ENCODE results near the gene FER.
"Not testable (repeated sequence)": the region's sequence is repeated elsewhere in the genome, so short reads cannot be mapped to it uniquely, and the experiment has no call there.

FER gene

GRCh38 chr5:108983461-108984092 lies 235.9 kb downstream of the FER start:
- no peak for DNase-seq

- no peak for DNase-seq
Measured at GRCh38 chr5:108989761-108990392, 242.2 kb downstream of the FER start.

GRCh38 chr5:108992396-108993085 lies 244.8 kb downstream of the FER start:
- DNase-seq = not testable (repeated sequence)

GRCh38 chr5:108993440-108993839 lies 245.7 kb downstream of the FER start:
- not testable (repeated sequence) for DNase-seq

GRCh38 chr5:108997720-108998119 lies 250.0 kb downstream of the FER start:
- no peak for DNase-seq

GRCh38 chr5:108998216-108998615 lies 250.5 kb downstream of the FER start:
- DNase-seq = no peak

GRCh38 chr5:109003928-109004327 lies 256.2 kb downstream of the FER start:
- no peak for DNase-seq

- no peak for DNase-seq
Measured at GRCh38 chr5:109005297-109006009, 257.8 kb downstream of the FER start.

- DNase-seq = no peak
Measured at GRCh38 chr5:109006129-109006528, 258.4 kb downstream of the FER start.

- no peak for DNase-seq
Measured at GRCh38 chr5:109016300-109016699, 268.6 kb downstream of the FER start.

GRCh38 chr5:109022056-109022455 lies 274.4 kb downstream of the FER start:
- DNase-seq = no peak

- DNase-seq = not testable (repeated sequence)
Measured at GRCh38 chr5:109025729-109026128, 278.0 kb downstream of the FER start.

GRCh38 chr5:109027983-109028607 lies 280.4 kb downstream of the FER start:
- DNase-seq = no peak

- DNase-seq = no peak
Measured at GRCh38 chr5:109028608-109029299, 281.1 kb downstream of the FER start.

GRCh38 chr5:109029847-109030246 lies 282.1 kb downstream of the FER start:
- no peak for DNase-seq

GRCh38 chr5:109030360-109031143 lies 282.9 kb downstream of the FER start:
- DNase-seq = no peak

GRCh38 chr5:109034306-109034705 lies 286.6 kb downstream of the FER start:
- no peak for DNase-seq

GRCh38 chr5:109035436-109035835 lies 287.7 kb downstream of the FER start:
- no peak for DNase-seq

- no peak for DNase-seq
Measured at GRCh38 chr5:109038209-109038840, 290.6 kb downstream of the FER start.

GRCh38 chr5:109041317-109041716 lies 293.6 kb downstream of the FER start:
- DNase-seq = no peak

GRCh38 chr5:109045710-109046109 lies 298.0 kb downstream of the FER start:
- DNase-seq = no peak

Data from GDM1 (cell line).